ENCODE results near the gene SASH1. TPM values are rescaled to one million over a fixed set of nuclear protein-coding genes. Genes with fewer than 3 reads are reported as not detected.

SASH1 gene
- total and polyA plus RNA-seq, 2 of the 8 experiments (the other 6 are each of a cell fraction or from before 2014, with no cell fraction given), result 6.0 to 20.2 TPM

DNA sequence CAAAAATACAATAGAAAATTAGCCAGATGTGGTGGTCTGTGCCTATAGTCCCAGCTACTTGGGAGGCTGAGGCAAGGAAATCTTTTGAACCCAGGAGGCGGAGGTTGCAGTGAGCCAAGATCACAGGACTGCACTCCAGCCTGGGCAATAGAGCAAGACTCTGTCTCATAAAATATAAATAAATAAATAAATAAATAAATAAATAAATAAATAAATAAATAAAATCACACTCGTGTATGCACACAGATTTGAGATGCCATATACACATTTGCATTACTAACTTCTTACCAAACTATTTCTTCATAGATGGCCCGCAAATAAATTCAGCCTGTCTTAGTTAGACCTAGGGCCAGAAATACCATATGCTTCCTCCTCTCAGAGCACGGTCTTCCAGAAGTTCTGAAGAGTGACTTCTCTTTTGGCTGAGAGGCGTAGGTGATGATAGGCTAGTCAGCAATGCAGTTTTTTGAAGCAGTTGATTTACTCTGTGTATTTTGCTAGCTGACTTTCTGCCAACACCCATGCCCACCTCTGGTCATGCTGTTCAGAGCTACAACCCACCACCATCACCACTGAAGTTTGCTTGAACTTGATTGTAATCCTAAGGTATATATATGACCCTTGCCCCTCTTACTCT, 150.1 kb downstream of the SASH1 start:
- FAIRE-seq (no peak), DNase-seq (ENCODE audit: low read depth in 1 of 2, low spot score in 2 of 2) (no peak)
- Histone ChIP-seq H3K14ac (ENCODE audit: insufficient read length) (no peak overlapping the region), H2BK20ac (ENCODE audit: low read length) (no peak overlapping the region), H4K5ac (ENCODE audit: insufficient read length, low read depth, low read length) (no peak overlapping the region), H3K23ac (ENCODE audit: insufficient read length) (no peak overlapping the region), H3K23me2 (ENCODE audit: low read depth, low read length) (no peaks in the 10 kb centered on the region), H3K79me2 (ENCODE audit: control insufficient read depth in 1 of 2, insufficient read depth in 2 of 2, low read length in 2 of 2) (no peaks in the 10 kb centered on the region), H2AFZ (ENCODE audit: low read length) (no peak overlapping the region), H3K9me3 (ENCODE audit: insufficient read depth in 2 of 2, low read depth in 1 of 2, low read length in 1 of 2) (no peaks in the 10 kb centered on the region), H3K27ac (ENCODE audit: low read depth, low read length) (no peak overlapping the region), H3K18ac (ENCODE audit: extremely low read depth, low read length) (no peak overlapping the region), H2AK5ac (ENCODE audit: low read depth, low read length) (no peak overlapping the region), H3K4ac (replicated peaks; ENCODE audit: insufficient read length, low read depth, low read length) (no peak overlapping the region), H2BK15ac (ENCODE audit: low read length) (no peak overlapping the region), H4K20me1 (replicated peaks in 1 of 2; ENCODE audit: control insufficient read depth in 1 of 2, insufficient read depth in 2 of 2, low read length in 2 of 2) (peaks cover 0 to 2% of the 10 kb centered on the region in 2 experiments), H2BK12ac (ENCODE audit: low read depth, low read length) (no peak overlapping the region), H3K27me3 (replicated peaks in 1 of 4; ENCODE audit: control insufficient read depth in 3 of 4, extremely low read depth in 1 of 4, insufficient read depth in 3 of 4, low read length in 3 of 4) (no peaks in the 10 kb centered on the region), H3K79me1 (ENCODE audit: low read depth, low read length) (no peaks in the 10 kb centered on the region), H3K9ac (replicated peaks in 1 of 4; ENCODE audit: extremely low read depth in 1 of 4, low read depth in 3 of 4, low read length in 3 of 4) (no peak overlapping the region), H3K4me2 (ENCODE audit: insufficient read depth in 1 of 2, low read depth in 2 of 2, low read length in 2 of 2) (no peak overlapping the region), H2BK5ac (ENCODE audit: low read depth, low read length) (no peak overlapping the region), H3K4me3 (ENCODE audit: extremely low read depth in 1 of 4, insufficient read depth in 2 of 4, low read depth in 3 of 4, low read length in 4 of 4) (no peak overlapping the region), H2BK120ac (replicated peaks; ENCODE audit: low read depth, low read length) (no peak overlapping the region), H3K36me3 (ENCODE audit: control insufficient read depth in 2 of 4, insufficient read depth in 4 of 4, low read length in 3 of 4) (peaks cover 0 to 3% (median 0%) of the 10 kb centered on the region in 4 experiments; a peak in 3 of 8 replicates), H4K91ac (replicated peaks; ENCODE audit: insufficient read length, low read length) (no peak overlapping the region), H4K8ac (ENCODE audit: extremely low read depth, insufficient read depth, low read length) (no peak overlapping the region), H3K4me1 (replicated peaks in 1 of 4; ENCODE audit: control insufficient read depth in 3 of 4, insufficient read depth in 4 of 4, low read length in 3 of 4) (no peaks in the 10 kb centered on the region), H3K56ac (replicated peaks; ENCODE audit: insufficient read length, low read depth, low read length) (no peak overlapping the region)
- CTCF ChIA-PET (ENCODE audit: partially characterized antibody), result interaction anchor here (0.6 kb wide), 1 partner anchor 125 kb away, joined by 3 read pairs; no protein-coding TSS in a partner anchor
- POLR2A ChIA-PET (ENCODE audit: partially characterized antibody), result no interaction called here
- 89% methylated on average over 5 of the region's 5 CpGs; no CpG with 5 or more reads in 1 of the 2 experiments for WGBS, 2 experiments (ENCODE audit: extremely low coverage in 1 of 2, insufficient coverage in 1 of 2, insufficient read length in 1 of 2, insufficient replicate concordance in 2 of 2, low coverage in 1 of 2, low lambda C conversion rate in 2 of 2, missing lambda C conversion rate in 1 of 2)
- TF ChIP-seq JUN (IDR thresholded peaks at IDR 0.05; ENCODE audit: low read depth, low read length) (no peak), CTBP2 (IDR thresholded peaks at IDR 0.05; ENCODE audit: borderline replicate concordance, insufficient read depth, insufficient read length, low read length) (no peak), SIRT6 (IDR thresholded peaks at IDR 0.05; ENCODE audit: low read length) (no peak), PHF8 (conservative IDR thresholded peaks at IDR 0.05; ENCODE audit: low read depth, low read length) (no peak), BRCA1 (IDR thresholded peaks at IDR 0.05; ENCODE audit: low read depth, low read length) (no peak), JUND (IDR thresholded peaks at IDR 0.05; ENCODE audit: low read length) (no peak), NRF1 (IDR thresholded peaks at IDR 0.05; ENCODE audit: low read depth, low read length) (no peak), RFX5 (IDR thresholded peaks at IDR 0.05; ENCODE audit: borderline replicate concordance, low read depth, low read length) (no peak), KDM5A (IDR thresholded peaks at IDR 0.05; ENCODE audit: low read length) (no peak), ASH2L (IDR thresholded peaks at IDR 0.05; ENCODE audit: low read length) (no peak), FOSL1 (IDR thresholded peaks at IDR 0.05; ENCODE audit: insufficient read depth, low read depth, low read length) (no peak), SRF (IDR thresholded peaks at IDR 0.05; ENCODE audit: low read depth, low read length) (no peak), POLR2A (IDR thresholded peaks at IDR 0.05; ENCODE audit: control extremely low read depth in 1 of 2, low read depth in 2 of 2, low read length in 2 of 2) (no peak)
- TF ChIP-seq, protein P1, sequence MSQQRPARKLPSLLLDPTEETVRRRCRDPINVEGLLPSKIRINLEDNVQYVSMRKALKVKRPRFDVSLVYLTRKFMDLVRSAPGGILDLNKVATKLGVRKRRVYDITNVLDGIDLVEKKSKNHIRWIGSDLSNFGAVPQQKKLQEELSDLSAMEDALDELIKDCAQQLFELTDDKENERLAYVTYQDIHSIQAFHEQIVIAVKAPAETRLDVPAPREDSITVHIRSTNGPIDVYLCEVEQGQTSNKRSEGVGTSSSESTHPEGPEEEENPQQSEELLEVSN (IDR thresholded peaks at IDR 0.05), result no peak

Data from H1 (cell line).